RWPE1 (cell line): ENCODE data around the gene DHDDS.
"Not testable (repeated sequence)": the region's sequence is repeated elsewhere in the genome, so short reads cannot be mapped to it uniquely, and the experiment has no call there.

Experiments
- CTCF ChIA-PET: fragments of 350-600 bp; sonication (Branson Sonifier 250); formaldehyde crosslinking; extraction: SDS; loops from one replicate; lab custom pipeline; 2021; lab: Yijun Ruan, JAX
- POLR2A ChIA-PET: fragments of 400-600 bp; formaldehyde crosslinking; extraction: SDS; loops from one replicate; lab custom pipeline; 2020; ENCODE audit warnings: antibody characterized with exemption; ENCODE audit not compliant: low non-redundant PET; lab: Yijun Ruan, JAX
- DNase-seq: peaks from one replicate; pipeline ENCODE4 v3.0.0; 2012; ENCODE audit warnings: low spot score
- H3K27ac ChIP-seq: fragments of 450-650 bp; 2 replicates; pipeline ENCODE4 v1.5.1; 2017
- TF ChIP-seq, protein P1 (sequence below): fragments of 450-650 bp; conservative IDR thresholded peaks from 2 replicates; pipeline ENCODE4 v1.5.1; 2017; ENCODE audit warnings: low read depth, mild to moderate bottlenecking

The DHDDS gene

DNA sequence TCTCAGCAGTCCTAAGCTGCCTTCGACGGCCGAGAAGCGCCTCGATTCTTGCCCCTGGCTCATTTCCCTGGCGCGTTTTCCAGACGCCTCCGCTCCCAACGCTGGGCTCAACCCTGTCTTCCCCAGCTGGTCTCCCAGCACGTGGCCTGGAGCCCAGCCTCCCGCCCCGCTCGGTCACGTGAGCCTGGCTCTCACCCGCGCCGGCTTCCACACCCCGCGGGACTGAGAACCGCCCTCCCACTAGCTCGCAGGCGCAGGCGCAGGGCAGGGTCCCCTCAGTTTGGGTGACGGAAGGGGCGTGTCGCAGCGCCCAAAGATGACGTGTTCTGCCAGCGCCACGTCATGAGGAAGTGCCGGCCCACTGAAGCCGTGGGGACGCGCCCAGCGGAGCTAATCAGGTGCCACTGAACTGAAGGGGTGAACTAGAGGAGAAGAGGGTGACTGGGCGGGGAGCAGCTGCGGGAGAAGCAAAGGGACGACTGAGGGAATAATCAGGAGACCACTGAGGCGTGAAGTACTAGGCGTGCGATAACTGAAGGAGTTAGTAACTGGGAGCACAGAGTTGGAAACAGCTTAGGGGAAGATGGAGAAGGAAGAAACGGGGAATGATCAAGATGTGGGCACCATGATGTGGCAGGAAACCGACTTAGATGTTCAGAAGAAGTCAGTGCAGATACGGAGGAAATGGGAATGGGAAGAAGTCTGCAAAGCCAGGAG is at the start of gene DHDDS:
TSS of gene DHDDS (plus strand) at position 343 of the 717 bp plus-strand sequence. CDS start 625 bp downstream, outside the sequence.
- TF ChIP-seq, protein P1, sequence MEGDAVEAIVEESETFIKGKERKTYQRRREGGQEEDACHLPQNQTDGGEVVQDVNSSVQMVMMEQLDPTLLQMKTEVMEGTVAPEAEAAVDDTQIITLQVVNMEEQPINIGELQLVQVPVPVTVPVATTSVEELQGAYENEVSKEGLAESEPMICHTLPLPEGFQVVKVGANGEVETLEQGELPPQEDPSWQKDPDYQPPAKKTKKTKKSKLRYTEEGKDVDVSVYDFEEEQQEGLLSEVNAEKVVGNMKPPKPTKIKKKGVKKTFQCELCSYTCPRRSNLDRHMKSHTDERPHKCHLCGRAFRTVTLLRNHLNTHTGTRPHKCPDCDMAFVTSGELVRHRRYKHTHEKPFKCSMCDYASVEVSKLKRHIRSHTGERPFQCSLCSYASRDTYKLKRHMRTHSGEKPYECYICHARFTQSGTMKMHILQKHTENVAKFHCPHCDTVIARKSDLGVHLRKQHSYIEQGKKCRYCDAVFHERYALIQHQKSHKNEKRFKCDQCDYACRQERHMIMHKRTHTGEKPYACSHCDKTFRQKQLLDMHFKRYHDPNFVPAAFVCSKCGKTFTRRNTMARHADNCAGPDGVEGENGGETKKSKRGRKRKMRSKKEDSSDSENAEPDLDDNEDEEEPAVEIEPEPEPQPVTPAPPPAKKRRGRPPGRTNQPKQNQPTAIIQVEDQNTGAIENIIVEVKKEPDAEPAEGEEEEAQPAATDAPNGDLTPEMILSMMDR: no peak
- peak; percentile 99 for DNase-seq
- ChIA-PET CTCF (interaction anchor here (0.9 to 1.3 kb wide), 2 partner anchors 15 to 39 kb away, joined by 3 to 10 read pairs; no protein-coding TSS in a partner anchor), POLR2A (interaction anchor here (0.5 to 0.8 kb wide), 3 partner anchors 345 to 540 kb away, joined by 3 to 4 read pairs (median 3); no protein-coding TSS in a partner anchor)
- H3K27ac ChIP-seq: peak within 1 kb of the TSS; percentile 78

DNA sequence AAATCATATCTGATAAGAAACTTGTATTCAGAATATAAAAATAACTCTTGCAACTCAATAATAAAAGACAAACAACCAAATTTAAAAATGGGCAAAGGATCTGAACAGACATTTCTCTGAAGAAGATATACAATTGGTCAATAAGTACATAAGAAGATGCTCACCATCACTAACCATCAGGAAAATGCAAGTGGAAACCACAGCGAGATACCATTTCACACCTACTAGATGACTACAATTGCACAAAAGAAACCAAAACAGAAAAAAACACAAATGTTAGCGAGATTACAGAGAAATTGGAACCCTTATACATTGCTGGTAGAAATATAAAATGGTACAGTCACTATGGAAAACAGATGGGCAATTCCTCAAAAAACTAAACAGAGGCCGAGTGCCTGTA is 48.0 kb upstream of the DHDDS start:
- no peak overlapping the region for H3K27ac ChIP-seq
- CTCF ChIA-PET: no interaction called here
- no peak for DNase-seq
- TF ChIP-seq, protein P1: no peak
- POLR2A ChIA-PET: no interaction called here

DNA sequence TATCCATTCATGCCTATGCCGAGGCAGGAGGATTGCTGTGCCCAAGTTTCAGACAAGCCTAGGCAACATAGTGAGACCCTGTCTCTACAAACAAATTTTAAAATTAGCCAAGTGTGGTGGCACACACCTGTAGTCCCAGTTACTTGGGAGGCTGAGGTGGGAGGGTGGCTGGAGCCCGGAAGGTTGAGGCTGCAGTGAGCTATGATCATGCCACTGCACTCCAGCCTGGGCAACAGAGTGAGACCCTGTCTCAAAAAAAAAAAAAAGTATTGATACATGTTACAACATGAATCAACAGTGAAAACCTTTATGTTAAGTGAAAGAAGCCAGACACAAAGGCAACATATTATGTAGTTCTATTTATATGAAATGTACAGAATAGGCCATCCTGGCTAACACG is 47.1 kb upstream of the DHDDS start:
- CTCF ChIA-PET: interaction anchor here (0.6 kb wide), 1 partner anchor 40 kb away, joined by 3 read pairs; no protein-coding TSS in a partner anchor
- POLR2A ChIA-PET: not testable (repeated sequence)

DNA sequence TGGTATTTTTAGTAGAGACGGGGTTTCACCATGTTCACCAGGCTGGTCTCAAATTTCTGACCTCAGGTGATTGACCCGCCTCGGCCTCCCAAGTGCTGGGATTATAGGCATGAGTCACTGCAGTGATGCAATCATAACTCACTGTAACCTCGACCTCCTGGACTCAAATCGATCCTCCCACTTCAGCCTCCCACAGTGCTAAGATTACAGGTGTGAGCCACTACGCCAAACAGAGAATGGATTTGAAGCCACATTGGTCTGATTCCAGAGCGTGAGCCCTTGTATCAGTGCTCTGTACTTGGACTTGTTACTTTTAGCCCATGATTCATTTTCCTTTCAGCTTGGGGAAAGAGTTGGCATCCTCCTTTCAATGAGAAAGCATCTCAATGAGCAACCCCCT is 44.7 kb upstream of the DHDDS start:
- TF ChIP-seq, protein P1: no peak
- peak overlapping the region; percentile 61 for H3K27ac ChIP-seq
- DNase-seq: no peak
- ChIA-PET POLR2A (no interaction called here), CTCF (interaction anchor here (0.6 to 1.8 kb wide), 3 partner anchors 10 to 223 kb away, joined by 3 to 6 read pairs (median 4); no protein-coding TSS in a partner anchor)

More for the DNA sequence above, 47.1 kb upstream of the DHDDS start:
- not testable (repeated sequence) for DNase-seq, H3K27ac ChIP-seq

- CTCF ChIA-PET: interaction anchor here (0.6 to 1.8 kb wide), 3 partner anchors 18 to 28 kb away, joined by 6 to 10 read pairs (median 7); no protein-coding TSS in a partner anchor
- peak; percentile 27 for DNase-seq
- POLR2A ChIA-PET: no interaction called here
- TF ChIP-seq, protein P1: no peak
- H3K27ac ChIP-seq: no peak overlapping the region
These were observed 43.2 kb upstream of the DHDDS start for GRCh38 chr1:26388791-26389445.

DNA sequence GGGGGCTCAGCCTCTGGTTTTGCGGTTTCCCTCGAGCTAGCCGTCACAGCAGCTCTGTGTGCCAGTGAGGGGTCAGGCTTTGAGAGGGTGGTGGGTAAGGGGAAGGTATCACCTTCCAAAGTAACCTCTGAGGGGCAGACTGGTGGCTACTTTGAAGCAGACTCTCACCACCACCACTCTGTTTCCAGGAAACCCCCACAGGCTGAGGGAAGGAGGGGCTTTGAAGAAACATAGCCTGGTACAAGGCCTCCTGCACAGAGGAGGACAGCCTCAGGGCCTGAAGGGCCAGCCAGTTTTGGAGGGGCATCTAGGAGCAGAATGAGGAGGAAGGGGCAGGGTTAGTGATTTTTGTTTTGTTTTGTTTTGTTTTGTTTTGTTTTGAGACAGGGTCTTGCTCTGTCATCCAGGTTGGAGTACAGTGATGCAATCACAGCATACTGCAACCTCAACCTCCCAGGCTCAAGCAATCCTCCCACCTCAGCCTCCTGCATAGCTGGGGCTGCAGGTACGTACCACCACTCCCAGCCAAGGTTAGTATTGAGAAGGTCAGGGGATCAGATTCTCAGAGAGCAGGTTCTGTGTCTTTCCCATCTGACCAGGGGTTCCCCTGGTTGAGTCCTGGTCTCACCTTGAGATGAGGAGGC is 42.4 kb upstream of the DHDDS start:
- TF ChIP-seq, protein P1: no peak
- ChIA-PET POLR2A (no interaction called here), CTCF (interaction anchor here (1.6 kb wide), 1 partner anchor 26 kb away, joined by 10 read pairs; no protein-coding TSS in a partner anchor)
- DNase-seq: no peak
- H3K27ac ChIP-seq: no peak overlapping the region
